NCI-H82 treated with DMSO at 0.1 percent for 48 hours (cell line): ENCODE measurements around the gene DAPK1.

ENCODE experiments used
- DNase-seq: peaks from one replicate; lab custom pipeline; 2025; ENCODE audit not compliant: unreplicated experiment; lab: John Stamatoyannopoulos, UW

DAPK1 gene

DNA sequence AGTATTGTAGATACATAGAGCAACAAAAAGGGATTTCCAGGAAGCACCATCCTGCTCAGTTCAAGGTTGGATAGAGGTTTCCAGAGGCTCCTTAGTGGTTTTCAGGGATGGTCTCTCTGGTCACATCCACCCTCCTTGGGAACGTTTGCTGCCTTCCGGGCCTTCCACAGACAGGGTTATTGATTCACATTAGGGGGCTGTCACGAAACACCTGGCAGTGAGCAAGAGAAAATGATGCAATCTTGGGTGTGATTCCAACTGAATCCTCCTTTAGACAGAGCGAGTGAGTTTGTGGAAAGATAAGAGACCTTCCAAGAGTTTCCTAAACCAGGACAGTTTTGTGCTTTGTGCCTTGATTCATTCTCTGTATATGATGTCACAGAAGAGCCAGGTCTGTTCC is 184.4 kb downstream of the DAPK1 start:
- no peak for DNase-seq

DNA sequence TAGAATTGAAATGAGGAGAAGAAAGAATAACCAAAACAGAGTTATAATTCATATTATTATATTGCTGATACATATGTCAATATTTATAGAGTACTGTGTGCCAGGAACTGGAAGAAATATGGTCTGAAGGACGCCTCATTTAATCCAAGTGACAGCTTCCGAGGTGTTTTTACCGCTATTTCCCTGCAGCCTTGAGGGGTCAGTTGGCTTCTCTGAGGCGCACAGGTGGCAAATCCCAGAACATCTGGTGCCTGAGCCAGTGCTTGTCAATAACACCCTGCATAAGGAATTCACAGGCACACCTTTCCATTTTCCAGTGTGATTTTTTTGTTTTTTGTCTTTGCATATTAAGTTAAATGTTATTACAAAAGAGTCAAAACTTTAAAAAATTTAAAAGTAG is 185.0 kb downstream of the DAPK1 start:
- no peak for DNase-seq

DNA sequence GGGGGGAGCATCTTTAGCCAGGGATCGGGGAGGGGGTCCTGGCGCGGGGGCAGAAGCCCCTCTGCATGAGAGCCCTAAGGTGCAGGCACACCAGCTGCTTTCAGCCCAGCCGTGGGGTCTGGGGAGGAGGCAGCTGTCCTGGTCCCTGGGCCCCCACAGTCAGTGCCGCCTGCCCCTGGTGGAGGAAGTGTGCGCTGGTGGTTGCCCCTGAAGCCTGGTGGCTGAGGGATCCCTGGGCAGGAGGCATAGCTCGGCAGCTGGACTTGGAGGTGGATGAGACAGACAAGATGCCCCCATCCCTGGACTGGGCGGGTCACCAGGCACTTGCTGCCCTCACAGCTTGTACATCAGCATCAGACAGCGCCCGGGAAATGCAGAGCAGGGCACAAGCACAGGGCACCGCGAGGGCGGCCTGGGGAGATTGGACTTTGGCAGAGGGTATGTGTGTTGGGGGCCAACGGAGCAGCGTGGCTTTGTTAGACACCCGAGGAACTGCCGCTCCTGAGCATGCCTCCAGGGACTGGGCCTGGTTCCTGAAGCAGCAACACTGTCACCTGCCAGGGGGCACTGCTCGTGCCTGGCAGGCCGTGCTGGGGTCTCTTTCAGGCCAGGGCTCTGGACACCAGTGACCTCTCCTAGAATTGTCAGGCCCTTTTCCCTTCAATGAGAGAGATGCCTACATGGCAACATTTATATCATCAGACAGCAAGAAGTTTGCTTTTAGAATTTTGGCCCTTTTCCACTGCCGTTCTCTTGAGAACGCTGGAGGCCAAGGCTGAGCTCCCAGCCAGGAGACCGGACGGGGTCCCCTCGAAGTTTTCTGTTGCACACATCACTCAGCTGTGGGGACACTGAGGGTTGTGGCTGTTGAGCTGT is 186.3 kb downstream of the DAPK1 start:
- DNase-seq = no peak

DNA sequence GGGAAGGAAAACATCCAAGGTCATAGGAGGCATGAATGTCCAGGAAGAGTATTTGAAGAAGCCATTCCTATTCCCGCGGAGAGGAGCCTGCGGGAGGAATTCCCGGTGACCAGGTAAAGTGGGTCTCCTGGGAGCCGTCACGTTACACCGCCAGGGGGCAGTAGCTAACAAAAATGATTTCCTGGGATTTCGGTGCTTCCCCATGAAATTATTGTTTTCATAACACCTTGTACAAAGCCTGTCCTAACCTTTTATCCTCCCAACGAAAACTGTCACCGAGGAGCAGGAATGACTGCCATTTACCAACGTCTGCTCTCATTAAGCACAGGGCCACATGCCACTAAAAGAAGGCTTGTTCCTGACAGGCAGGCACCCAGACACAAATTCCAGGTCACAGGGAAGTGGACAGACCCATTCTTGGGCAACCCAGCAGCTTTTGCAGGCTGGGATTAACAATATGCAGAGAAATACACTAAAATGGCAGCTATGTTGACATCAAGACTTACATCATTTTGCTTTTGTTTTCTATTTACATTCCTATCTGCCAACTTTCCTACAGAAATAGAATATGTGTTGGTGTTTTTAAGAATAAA is 187.1 kb downstream of the DAPK1 start:
- no peak for DNase-seq

DNA sequence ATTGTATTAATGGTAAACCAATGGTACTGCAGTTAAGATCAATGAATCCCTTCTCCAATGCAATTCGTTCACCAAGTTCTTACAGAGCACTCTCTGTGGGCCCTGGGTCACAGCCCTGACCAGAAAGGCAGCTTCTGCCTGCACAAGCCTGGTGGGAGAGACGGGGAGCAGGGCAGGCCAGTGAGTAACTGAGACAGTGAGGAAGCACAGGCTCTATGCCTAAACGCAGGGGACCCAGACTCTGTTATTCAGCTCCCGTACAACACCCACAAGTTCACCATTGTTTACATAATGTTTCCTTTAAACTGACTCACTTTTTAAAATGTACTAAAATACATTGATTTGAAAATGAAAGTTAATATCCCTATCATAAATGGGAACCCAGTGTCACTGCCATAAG is 187.8 kb downstream of the DAPK1 start:
- DNase-seq = no peak

DNA sequence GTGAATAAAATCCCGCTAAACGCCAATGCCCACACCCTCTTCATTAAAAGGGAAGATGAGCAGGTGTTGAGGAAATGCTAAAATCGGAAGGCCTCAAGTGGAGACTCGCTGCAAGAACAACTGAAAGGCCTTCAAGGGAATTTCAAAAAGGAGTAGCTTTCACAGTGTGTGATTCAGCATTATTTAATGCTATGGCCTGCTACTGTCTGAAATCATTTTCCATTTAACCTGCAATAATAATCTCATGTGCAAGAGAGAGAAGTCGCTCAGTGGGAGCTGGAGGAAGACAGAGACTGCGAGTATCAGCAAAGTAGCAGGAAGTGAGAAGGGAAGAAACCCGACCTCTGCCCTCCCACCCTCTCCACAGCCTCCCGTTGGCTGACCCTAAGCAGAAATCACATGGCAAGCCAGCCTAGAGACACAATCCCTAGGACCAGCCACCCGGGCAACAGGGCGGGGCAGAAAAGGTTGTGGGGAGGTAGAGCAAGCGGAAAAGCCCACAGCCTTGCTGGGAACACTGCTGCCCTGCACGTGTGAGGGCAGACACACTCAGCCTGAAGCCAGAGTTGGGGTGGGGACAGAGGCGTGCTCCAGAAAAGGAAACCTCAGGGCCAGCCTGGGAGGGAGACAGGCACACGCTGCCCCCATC is 188.3 kb downstream of the DAPK1 start:
- DNase-seq = no peak

DNA sequence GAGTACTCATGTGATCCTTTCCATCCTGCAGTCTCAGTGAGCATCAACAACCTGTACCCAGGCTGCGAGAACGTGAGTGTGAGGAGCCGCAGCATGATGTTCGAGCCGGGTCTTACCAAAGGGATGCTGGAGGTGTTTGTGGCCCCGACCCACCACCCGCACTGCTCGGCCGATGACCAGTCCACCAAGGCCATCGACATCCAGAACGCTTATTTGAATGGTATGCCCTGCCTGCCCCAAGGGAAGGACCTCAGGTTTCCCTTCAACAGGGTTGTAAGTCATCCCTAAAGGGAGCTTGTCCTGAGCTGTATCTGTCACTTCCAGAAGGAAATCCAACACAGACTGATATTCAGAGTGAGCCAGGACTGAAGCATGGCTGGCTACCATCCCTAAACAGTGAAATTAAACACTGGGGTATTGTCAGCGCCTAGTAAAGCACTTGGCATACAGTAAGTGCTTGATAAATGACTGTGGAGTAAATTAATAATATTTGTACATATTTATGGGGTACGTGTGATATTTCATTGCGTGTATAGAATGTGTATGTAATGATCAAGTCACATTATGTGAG is 188.9 kb downstream of the DAPK1 start:
- no peak for DNase-seq

DNA sequence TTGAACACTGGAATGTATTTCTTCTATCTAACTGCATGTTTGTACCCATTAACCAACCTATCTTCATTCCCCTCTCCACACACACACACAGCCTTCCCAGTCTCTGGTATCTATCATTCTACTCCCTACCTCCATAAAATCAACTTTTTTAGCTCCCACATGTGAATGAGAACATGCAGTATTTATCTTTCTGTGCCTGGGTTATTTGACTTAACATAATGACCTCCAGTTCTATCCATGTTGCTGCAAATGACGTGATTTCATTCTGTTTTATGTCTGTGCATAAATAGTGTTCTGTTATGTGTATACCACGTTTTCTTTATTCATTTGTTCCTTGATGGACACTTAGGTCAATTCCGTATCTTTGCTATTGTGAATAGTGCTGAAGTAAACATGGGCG is 189.5 kb downstream of the DAPK1 start:
- no peak for DNase-seq

DNA sequence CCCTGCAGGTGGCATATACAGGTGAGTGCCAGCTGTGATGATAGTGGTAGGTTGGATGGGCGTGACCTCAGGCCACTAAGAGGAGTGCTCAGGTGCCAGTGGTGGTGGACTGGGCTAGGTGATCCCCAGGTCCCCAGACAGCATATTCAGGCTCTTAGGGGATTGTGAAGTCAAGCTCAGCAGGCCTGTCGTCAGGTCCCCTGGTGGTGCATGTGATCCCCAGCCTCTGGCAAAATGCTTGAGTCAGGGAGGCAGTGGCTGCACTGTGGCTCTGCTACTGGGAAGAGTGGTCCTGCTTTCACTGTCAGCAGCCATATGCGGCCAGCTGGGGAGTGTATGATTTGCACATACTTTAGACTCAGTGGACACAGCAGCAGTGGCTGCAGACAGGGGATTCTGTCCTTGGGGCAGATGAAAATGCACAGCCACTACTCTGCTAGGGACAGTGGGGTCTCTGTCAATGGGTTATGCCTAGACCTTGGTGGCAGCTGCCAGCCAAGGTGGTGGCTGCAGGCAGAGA is 196.6 kb downstream of the DAPK1 start:
- no peak for DNase-seq

DNA sequence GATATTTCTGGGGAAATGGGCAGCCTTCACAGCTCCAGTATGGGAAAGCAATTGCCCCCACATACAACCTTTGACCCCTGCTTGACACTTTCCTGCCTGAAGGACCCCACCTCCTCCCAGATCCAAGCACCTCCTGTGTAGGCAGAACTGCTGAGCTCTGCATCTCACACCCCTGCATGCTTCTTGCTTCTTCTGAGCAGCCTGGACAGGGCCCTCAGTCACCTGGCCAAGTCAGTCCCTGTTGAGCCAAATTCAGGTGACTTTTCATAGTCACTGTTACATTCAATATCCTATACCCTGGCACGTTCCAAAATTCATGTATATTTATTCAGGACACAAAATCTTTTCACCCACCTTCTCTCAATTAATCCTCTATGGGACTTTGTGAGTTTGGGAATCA is 197.9 kb downstream of the DAPK1 start:
- no peak for DNase-seq

DNA sequence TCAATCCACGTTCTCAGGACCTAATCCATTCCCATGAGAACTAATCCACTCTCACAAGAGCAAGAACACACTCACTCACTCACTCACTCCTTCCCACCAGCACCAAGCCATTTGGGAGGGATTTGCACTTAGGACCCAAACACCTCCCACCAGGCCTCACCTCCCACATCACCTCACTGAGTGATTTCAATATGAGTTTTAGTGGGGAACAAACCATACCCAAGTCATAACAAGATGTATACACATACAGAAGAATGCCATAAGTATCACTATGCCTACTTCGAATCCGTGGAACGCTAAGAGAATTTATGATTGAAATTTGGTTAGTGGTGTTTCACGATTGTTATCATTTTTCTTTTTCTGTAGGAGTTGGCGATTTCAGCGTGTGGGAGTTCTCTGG is 199.0 kb downstream of the DAPK1 start:
- DNase-seq = no peak

DNA sequence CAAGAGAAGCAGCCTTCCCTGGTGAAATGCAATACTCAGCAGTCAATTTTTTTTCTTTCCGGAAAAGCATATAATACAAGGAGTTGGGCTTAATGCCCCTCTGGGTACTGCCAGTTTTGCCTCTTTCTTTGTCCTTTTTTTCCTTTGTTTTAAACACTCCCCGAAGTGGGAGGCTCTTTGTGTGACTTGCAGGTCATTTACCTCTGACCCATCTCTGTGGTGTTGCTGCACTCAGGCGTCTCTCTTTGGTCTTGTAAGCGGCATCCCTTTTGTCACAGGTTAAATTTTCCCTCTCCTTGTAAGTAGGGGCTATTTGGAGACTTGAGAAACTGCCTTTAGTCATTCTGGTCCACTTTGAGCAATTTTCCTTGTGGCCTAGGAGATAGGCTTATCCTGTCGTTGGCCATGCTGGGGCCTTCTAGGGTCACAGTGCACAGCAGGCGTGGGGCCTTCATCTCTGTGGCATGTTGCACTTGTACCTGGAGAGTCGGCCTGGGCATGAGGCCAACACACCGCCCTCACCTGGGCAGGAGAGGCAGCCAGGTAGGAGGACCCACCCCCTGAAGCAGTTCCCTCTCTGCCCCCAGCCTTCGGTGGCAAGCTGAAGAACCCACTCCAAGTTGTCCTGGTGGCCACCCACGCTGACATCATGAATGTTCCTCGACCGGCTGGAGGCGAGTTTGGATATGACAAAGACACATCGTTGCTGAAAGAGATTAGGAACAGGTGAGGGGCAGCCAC is 200.6 kb downstream of the DAPK1 start:
- no peak for DNase-seq

DNA sequence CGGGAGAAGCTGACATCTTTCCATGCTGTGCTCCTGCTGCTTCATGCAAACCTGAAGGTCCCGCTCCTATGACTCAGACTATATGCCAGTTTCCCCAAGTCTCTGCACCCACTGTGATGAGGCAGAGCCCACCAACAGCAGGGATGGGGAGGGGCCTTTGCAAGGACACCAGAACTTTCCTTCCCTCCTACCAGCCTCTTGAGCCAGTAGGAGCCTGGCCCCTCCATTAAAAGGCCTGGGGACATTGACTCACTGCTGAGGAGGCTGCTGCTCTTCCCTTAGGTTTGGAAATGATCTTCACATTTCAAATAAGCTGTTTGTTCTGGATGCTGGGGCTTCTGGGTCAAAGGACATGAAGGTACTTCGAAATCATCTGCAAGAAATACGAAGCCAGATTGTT is 202.2 kb downstream of the DAPK1 start:
- no peak for DNase-seq

DNA sequence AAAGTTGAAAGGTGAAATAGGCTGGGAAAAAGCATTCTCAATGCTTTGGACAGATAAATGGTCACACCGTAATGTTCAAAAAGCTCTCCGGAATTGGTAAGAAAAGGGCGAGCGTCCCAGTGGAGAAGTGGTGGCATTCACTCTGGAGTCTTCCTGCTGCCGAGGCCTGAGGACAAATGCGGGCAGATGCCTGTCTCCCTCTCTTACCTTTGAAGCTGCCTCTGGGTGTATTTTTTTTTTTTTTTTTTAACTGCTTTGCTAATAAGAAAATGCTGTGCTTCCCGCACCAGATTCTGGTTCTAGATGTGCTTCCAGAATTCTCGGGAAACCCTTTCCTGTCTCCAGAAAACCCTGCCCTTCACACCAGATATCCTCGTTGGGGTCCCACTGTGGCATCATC is 203.8 kb downstream of the DAPK1 start:
- no peak for DNase-seq

DNA sequence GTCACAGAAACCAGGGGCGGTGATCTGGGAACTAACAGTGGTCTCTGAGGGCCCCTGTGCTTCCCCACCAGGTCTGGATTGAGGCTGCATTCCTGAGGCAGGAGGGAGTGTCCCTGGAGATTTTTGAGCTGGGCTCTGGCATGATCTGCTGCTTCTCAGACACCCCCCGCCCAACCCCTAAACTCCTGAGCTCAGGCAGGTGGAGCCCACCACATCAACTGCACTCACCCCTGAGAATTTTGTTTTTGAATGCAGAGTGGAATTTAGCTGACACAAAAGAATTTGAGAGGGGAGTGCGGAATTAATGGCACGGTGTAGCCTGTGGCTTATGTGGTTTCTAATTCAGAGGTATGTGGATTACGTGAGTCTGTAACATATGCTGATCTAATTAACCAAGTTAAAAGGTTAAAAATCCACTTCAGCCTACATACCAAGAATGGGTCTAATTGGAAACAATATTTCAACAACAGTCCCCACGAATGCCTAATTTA is 204.3 kb downstream of the DAPK1 start:
- no peak for DNase-seq

DNA sequence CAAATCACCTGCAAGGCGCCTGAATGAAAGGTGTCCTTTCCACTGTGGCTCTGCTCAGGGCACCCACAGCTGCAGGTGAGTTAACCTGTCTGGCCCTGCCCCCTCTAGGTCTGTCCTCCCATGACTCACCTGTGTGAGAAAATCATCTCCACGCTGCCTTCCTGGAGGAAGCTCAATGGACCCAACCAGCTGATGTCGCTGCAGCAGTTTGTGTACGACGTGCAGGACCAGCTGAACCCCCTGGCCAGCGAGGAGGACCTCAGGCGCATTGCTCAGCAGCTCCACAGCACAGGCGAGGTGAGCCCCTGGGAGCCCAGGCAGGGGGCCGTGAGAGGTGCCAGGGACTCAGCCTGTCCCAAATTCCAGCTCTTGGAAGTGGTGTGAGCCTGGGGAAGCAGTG is 205.3 kb downstream of the DAPK1 start:
- DNase-seq = no peak

DNA sequence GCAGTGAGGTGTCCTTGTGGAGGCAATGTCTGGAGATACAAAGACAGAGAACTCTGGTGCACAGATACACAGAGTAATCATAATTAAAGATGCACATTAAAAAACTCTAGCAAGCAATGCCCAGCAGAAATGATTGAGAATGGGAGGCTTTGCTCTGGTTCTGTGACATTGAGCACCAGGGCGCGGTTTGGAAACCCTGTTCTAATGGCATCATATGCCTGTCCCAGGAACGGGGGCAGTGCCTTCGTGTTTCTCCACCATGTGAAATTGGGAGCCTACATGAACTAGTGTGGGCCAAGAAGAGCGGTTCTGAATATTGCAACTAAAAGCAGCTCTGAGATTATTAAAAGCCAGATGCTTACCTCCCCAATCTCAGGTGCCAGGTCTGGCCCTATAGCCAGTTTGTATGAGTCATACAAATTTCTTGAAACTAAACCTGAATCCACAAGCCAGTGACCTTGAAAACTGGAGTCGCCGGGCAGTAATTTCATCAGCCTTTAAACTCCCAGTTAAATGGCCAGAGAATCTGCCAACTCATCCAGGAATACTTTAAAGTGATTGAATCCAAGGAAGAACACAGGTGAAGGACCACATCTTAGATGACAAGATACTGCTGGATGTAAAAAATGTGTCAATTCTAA is 206.1 kb downstream of the DAPK1 start:
- no peak for DNase-seq

DNA sequence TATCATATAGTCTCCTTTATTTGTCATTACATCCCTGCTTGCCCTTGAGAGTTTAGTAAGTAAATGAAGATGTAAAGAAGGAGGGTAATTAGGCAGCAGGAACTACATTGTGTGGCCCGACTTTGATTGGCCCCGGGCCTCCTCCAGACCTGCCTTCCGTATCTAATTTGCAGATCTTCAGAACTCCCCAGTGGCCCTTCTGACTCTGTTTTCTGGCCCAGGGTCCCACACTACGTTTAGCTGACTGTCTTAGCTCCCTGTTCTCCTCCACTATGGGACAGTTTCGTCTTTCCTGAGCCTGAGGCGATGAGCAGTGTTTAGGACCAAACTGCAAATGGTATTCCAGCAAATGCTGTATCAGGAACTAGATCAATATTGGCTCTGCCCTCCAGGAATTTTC is 206.7 kb downstream of the DAPK1 start:
- no peak for DNase-seq

DNA sequence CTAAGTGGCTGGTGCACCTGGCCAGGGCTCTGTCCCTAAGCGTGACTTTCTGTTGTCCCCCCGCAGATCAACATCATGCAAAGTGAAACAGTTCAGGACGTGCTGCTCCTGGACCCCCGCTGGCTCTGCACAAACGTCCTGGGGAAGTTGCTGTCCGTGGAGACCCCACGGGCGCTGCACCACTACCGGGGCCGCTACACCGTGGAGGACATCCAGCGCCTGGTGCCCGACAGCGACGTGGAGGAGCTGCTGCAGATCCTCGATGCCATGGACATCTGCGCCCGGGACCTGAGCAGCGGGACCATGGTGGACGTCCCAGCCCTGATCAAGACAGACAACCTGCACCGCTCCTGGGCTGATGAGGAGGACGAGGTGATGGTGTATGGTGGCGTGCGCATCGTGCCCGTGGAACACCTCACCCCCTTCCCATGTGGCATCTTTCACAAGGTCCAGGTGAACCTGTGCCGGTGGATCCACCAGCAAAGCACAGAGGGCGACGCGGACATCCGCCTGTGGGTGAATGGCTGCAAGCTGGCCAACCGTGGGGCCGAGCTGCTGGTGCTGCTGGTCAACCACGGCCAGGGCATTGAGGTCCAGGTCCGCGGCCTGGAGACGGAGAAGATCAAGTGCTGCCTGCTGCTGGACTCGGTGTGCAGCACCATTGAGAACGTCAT is 208.5 kb downstream of the DAPK1 start:
- no peak for DNase-seq
